ENCODE data around the gene ZNF683.

DNA sequence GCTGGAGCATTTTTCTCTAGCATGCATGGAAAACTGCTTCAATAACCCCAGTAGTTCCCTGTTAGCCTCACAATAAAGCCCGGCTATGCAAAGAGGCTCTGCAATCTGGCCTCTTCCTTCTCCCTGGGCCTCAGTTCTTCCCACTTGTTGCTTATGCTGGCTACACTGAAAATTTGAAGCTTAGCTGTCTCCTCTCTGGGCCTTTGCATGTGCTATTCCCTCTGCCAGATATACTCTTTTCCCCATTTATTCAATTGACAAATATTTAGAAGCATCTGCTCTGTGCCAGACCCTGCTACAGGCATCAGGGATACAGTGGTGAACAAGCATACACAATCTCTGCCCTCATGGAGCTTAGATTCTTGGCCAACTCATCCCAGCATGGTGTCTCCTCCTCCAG lies 33.9 kb downstream of the ZNF683 start:
- TF ChIP-seq EZH2 (IDR thresholded peaks at IDR 0.05; ENCODE audit: low read length, unreplicated experiment), result no peak
- TF ChIP-seq, protein P1, sequence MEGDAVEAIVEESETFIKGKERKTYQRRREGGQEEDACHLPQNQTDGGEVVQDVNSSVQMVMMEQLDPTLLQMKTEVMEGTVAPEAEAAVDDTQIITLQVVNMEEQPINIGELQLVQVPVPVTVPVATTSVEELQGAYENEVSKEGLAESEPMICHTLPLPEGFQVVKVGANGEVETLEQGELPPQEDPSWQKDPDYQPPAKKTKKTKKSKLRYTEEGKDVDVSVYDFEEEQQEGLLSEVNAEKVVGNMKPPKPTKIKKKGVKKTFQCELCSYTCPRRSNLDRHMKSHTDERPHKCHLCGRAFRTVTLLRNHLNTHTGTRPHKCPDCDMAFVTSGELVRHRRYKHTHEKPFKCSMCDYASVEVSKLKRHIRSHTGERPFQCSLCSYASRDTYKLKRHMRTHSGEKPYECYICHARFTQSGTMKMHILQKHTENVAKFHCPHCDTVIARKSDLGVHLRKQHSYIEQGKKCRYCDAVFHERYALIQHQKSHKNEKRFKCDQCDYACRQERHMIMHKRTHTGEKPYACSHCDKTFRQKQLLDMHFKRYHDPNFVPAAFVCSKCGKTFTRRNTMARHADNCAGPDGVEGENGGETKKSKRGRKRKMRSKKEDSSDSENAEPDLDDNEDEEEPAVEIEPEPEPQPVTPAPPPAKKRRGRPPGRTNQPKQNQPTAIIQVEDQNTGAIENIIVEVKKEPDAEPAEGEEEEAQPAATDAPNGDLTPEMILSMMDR (conservative IDR thresholded peaks at IDR 0.05; ENCODE audit: low read depth, low read length), result no peak

Data from PC-3 (cell line).